ENCODE measurements around the gene ZNF205. TPM values are rescaled to one million over a fixed set of nuclear protein-coding genes. Genes with fewer than 3 reads are reported as not detected.

Gene ZNF205
- total RNA-seq, 1 experiment from 2014 or later: 18.3 TPM

- DNase-seq (ENCODE audit: low read depth, low spot score) (no peak), ATAC-seq (no peak)
- intact Hi-C loops (cut with micrococcal nuclease; ENCODE audit: unreplicated experiment) (no loop called here), in situ Hi-C loops (cut with HindIII; ENCODE audit: low pct_unique_long_range_greater_than_20kb, low sequenced_read_pairs) (no loop called here)
- no peak overlapping the region for H3K4me3 ChIP-seq (ENCODE audit: low read depth in 2 of 2, low read length in 2 of 2)
- CTCF ChIA-PET: no interaction called here
- H3K36me3 ChIP-seq (ENCODE audit: control insufficient read depth, insufficient read depth, low read length): no peaks in the 10 kb centered on the region
- POLR2A ChIA-PET: no interaction called here
- no TSS peak for BruUV-seq (replicated peaks)
- no peaks in the 10 kb centered on the region for H3K4me1 ChIP-seq (ENCODE audit: control insufficient read depth, insufficient read depth, low read length)
- no peaks in the 10 kb centered on the region for H3K9me3 ChIP-seq (ENCODE audit: control insufficient read depth, insufficient read depth, low read depth, low read length)
- TF ChIP-seq CTCF (IDR thresholded peaks at IDR 0.05): no peak
- TF ChIP-seq SIN3A (IDR thresholded peaks at IDR 0.05; ENCODE audit: borderline replicate concordance, insufficient read depth, low read depth, low read length): no peak
- TF ChIP-seq REST (IDR thresholded peaks at IDR 0.05; ENCODE audit: insufficient read depth in 1 of 2, low read depth in 2 of 2, low read length in 1 of 2): no peak
- no peak for TF ChIP-seq TCF7L2 (IDR thresholded peaks at IDR 0.05; ENCODE audit: low read depth, low read length)
- TF ChIP-seq POLR2AphosphoS5 (IDR thresholded peaks at IDR 0.05; ENCODE audit: low read depth, low read length): no peak
- H3K27ac ChIP-seq (ENCODE audit: low read length): no peak overlapping the region
- no peaks in the 10 kb centered on the region for H3K27me3 ChIP-seq (ENCODE audit: control insufficient read depth, insufficient read depth, low read length)
Measured at GRCh38 chr16:3142327-3142726, 29.9 kb downstream of the ZNF205 start.

- ChIA-PET POLR2A (no interaction called here), CTCF (no interaction called here)
- BruUV-seq (replicated peaks): no TSS peak
- H3K36me3 ChIP-seq (ENCODE audit: control insufficient read depth, insufficient read depth, low read length): no peaks in the 10 kb centered on the region
- TF ChIP-seq REST (IDR thresholded peaks at IDR 0.05; ENCODE audit: insufficient read depth in 1 of 2, low read depth in 2 of 2, low read length in 1 of 2): no peak
- TF ChIP-seq SIN3A (IDR thresholded peaks at IDR 0.05; ENCODE audit: borderline replicate concordance, insufficient read depth, low read depth, low read length): no peak
- no peak for TF ChIP-seq CTCF (IDR thresholded peaks at IDR 0.05)
- TF ChIP-seq TCF7L2 (IDR thresholded peaks at IDR 0.05; ENCODE audit: low read depth, low read length): no peak
- no peak for TF ChIP-seq POLR2AphosphoS5 (IDR thresholded peaks at IDR 0.05; ENCODE audit: low read depth, low read length)
- no peaks in the 10 kb centered on the region for H3K9me3 ChIP-seq (ENCODE audit: control insufficient read depth, insufficient read depth, low read depth, low read length)
- no peak overlapping the region for H3K4me3 ChIP-seq (ENCODE audit: low read depth in 2 of 2, low read length in 2 of 2)
- in situ Hi-C loops (cut with HindIII; ENCODE audit: low pct_unique_long_range_greater_than_20kb, low sequenced_read_pairs) (no loop called here), intact Hi-C loops (cut with micrococcal nuclease; ENCODE audit: unreplicated experiment) (no loop called here)
- ATAC-seq (no peak), DNase-seq (ENCODE audit: low read depth, low spot score) (no peak)
- no peak overlapping the region for H3K27ac ChIP-seq (ENCODE audit: low read length)
- no peaks in the 10 kb centered on the region for H3K4me1 ChIP-seq (ENCODE audit: control insufficient read depth, insufficient read depth, low read length)
- H3K27me3 ChIP-seq (ENCODE audit: control insufficient read depth, insufficient read depth, low read length): no peaks in the 10 kb centered on the region
Measured at GRCh38 chr16:3142770-3143169, 30.4 kb downstream of the ZNF205 start.
